Gastrocnemius medialis (tissue), 4 donors: ENCODE results near the gene FRMPD3.

Source experiments
- POLR2A ChIP-seq, 2 donors: fragments of 450-650 bp; IDR thresholded peaks; one replicate each; pipeline ENCODE4 v1.6.1; 2017; ENCODE audit warnings: antibody characterized with exemption in 2 of 2, mild to moderate bottlenecking in 2 of 2, moderate library complexity in 2 of 2
- TF ChIP-seq, protein P1 (sequence below), 5 experiments: fragments of 450-650 bp in 3 of 5; fragments of 200-600 bp in 2 of 5; sonication (generic) in 2 of 5; IDR thresholded peaks in 4 of 5; conservative IDR thresholded peaks in 1 of 5; 1 replicate in 4 of 5; 2 replicates in 1 of 5; pipeline ENCODE4 v1.5.1; 2016 to 2019; ENCODE audit warnings: antibody characterized with exemption in 5 of 5, mild to moderate bottlenecking in 3 of 5, moderate library complexity in 3 of 5

DNA sequence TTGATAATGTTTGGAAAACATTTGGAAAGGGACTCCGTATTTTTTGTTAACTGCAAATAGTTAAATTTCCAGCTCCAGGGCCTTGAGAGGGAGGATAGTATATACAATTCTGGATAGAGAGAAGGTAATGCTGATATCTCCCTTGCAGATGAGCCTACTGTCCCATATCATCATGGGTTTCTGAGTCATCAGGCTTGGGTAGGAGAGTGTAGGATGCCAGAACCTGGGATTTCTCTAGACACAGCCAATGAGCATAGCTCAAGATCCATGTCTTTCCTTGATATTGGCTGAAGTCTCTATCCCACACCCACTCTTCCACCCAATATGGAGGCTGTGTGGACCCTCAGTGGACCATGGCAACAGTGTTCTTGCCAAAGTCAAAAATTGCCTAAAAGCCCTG lies 7.8 kb downstream of the FRMPD3 start:
- TF ChIP-seq, protein P1, sequence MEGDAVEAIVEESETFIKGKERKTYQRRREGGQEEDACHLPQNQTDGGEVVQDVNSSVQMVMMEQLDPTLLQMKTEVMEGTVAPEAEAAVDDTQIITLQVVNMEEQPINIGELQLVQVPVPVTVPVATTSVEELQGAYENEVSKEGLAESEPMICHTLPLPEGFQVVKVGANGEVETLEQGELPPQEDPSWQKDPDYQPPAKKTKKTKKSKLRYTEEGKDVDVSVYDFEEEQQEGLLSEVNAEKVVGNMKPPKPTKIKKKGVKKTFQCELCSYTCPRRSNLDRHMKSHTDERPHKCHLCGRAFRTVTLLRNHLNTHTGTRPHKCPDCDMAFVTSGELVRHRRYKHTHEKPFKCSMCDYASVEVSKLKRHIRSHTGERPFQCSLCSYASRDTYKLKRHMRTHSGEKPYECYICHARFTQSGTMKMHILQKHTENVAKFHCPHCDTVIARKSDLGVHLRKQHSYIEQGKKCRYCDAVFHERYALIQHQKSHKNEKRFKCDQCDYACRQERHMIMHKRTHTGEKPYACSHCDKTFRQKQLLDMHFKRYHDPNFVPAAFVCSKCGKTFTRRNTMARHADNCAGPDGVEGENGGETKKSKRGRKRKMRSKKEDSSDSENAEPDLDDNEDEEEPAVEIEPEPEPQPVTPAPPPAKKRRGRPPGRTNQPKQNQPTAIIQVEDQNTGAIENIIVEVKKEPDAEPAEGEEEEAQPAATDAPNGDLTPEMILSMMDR (IDR thresholded peaks at IDR 0.05 in 4 of 5, conservative IDR thresholded peaks at IDR 0.05 in 1 of 5), result no peak
- no peak for TF ChIP-seq POLR2A (IDR thresholded peaks at IDR 0.05)
